Endothelial cell of umbilical vein (primary cell): ENCODE measurements around the gene ANKDD1A. TPM values are rescaled to one million over a fixed set of nuclear protein-coding genes. Genes with fewer than 3 reads are reported as not detected.

Experiments
- BruUV-seq: library from RNA; stranded (reverse); fragments of 400-500 nt; replicated peaks from 2 replicates; lab custom pipeline; 2021; lab: Mats Ljungman, UMichigan
- CTCF ChIA-PET: fragments of 300-600, 350-600 bp; sonication (Branson Sonifier 250); formaldehyde crosslinking; loops from one replicate; lab custom pipeline; 2021; ENCODE audit warnings: antibody characterized with exemption, inconsistent platforms; lab: Charles Lee
- POLR2A ChIA-PET: fragments of 300-600, 350-600 bp; sonication (Branson Sonifier 250); formaldehyde crosslinking; loops from one replicate; lab custom pipeline; 2021; ENCODE audit warnings: antibody characterized with exemption, inconsistent platforms; lab: Charles Lee
- DNase-seq: peaks from one replicate; pipeline ENCODE4 v3.0.0-alpha.2; 2011; ENCODE audit warnings: low read depth, low spot score
- FAIRE-seq: peaks from 2 replicates; lab custom pipeline; 2011; peaks lifted over from hg19 to GRCh38; lab: Jason Lieb, UNC
- H2AFZ ChIP-seq: 2 replicates; pipeline ENCODE4 v1.6.0; 2012; ENCODE audit warnings: low read depth, low read length, control low read depth, inconsistent platforms
- H3K27ac ChIP-seq: 2 replicates; pipeline ENCODE4 v1.5.1; 2011; ENCODE audit warnings: low read depth, mild to moderate bottlenecking, control low read depth, low read length, moderate library complexity; ENCODE audit not compliant: insufficient read depth
- H3K27me3 ChIP-seq, 2 experiments: 2 replicates each; pipeline versions ENCODE4 v1.6.0 to v1.6.1; 2011; ENCODE audit warnings: low read length in 2 of 2, mixed read lengths in 1 of 2; ENCODE audit not compliant: control insufficient read depth in 2 of 2, insufficient read depth in 2 of 2
- H3K36me3 ChIP-seq, 2 experiments: 2 replicates in 1 of 2; 3 replicates in 1 of 2; pipeline ENCODE4 v1.5.1; 2011; ENCODE audit warnings: low read length in 2 of 2, mild to moderate bottlenecking in 1 of 2, moderate library complexity in 1 of 2; ENCODE audit not compliant: control insufficient read depth in 2 of 2, insufficient read depth in 2 of 2; ENCODE audit errors: extremely low read depth in 1 of 2
- H3K4me1 ChIP-seq: 3 replicates; pipeline ENCODE4 v1.5.1; 2011; ENCODE audit warnings: mild to moderate bottlenecking, low read length; ENCODE audit not compliant: control insufficient read depth, insufficient read depth; ENCODE audit errors: extremely low read depth
- H3K4me2 ChIP-seq: 2 replicates; pipeline ENCODE4 v1.6.1; 2011; ENCODE audit warnings: low read length, control low read depth, mixed read lengths; ENCODE audit not compliant: insufficient read depth
- H3K4me3 ChIP-seq, 3 experiments: fragments of 200-600 bp in 1 of 3; sonication (generic), shearing (Covaris generic) in 1 of 3; replicated peaks in 1 of 3; 2 replicates each; pipeline ENCODE4 v1.5.1; 2011 to 2016; ENCODE audit warnings: control low read depth in 3 of 3, low read length in 3 of 3, mild to moderate bottlenecking in 2 of 3, inconsistent platforms in 1 of 3, low read depth in 1 of 3, moderate library complexity in 1 of 3; ENCODE audit not compliant: insufficient read depth in 1 of 3
- H3K79me2 ChIP-seq: 2 replicates; pipeline ENCODE4 v1.6.0; 2012; ENCODE audit warnings: low read length, inconsistent platforms; ENCODE audit not compliant: control insufficient read depth, insufficient read depth
- H3K9ac ChIP-seq: replicated peaks from 2 replicates; pipeline ENCODE3; 2011; ENCODE audit warnings: low read length, control low read depth; ENCODE audit not compliant: insufficient read depth; ENCODE audit errors: extremely low read depth
- H3K9me1 ChIP-seq: replicated peaks from 3 replicates; pipeline ENCODE4 v1.6.0; 2011; ENCODE audit warnings: mild to moderate bottlenecking, low read length; ENCODE audit not compliant: control insufficient read depth, insufficient read depth; ENCODE audit errors: extremely low read depth
- H3K9me3 ChIP-seq: replicated peaks from 2 replicates; pipeline ENCODE4 v1.5.1; 2012; ENCODE audit warnings: low read length, inconsistent platforms; ENCODE audit not compliant: control insufficient read depth, insufficient read depth
- H4K20me1 ChIP-seq: replicated peaks from 2 replicates; pipeline ENCODE3; 2011; ENCODE audit warnings: mild to moderate bottlenecking, low read length; ENCODE audit not compliant: control insufficient read depth, insufficient read depth; ENCODE audit errors: extremely low read depth
- CTCF ChIP-seq, 2 donors: IDR thresholded peaks; 1 replicate in 1 of 2; 2 replicates in 1 of 2; pipeline ENCODE4 v1.5.1; 2011; ENCODE audit warnings: low read length in 2 of 2, mild to moderate bottlenecking in 2 of 2, moderate library complexity in 2 of 2, control low read depth in 1 of 2, inconsistent platforms in 1 of 2, low read depth in 1 of 2; ENCODE audit not compliant: insufficient read depth in 1 of 2; ENCODE audit errors: extremely low read depth in 1 of 2
- EZH2 ChIP-seq: IDR thresholded peaks from 2 replicates; pipeline ENCODE4 v1.6.1; 2012; ENCODE audit warnings: borderline replicate concordance, low read depth, mild to moderate bottlenecking, moderate library complexity, low read length, inconsistent platforms; ENCODE audit not compliant: severe bottlenecking
- FOS ChIP-seq: IDR thresholded peaks from 2 replicates; pipeline ENCODE4 v1.6.1; 2011; ENCODE audit warnings: mild to moderate bottlenecking, low read length, moderate library complexity, borderline replicate concordance; ENCODE audit not compliant: insufficient read depth
- GATA2 ChIP-seq: IDR thresholded peaks from 2 replicates; pipeline ENCODE4 v1.7.0; 2011; ENCODE audit warnings: low read depth, mild to moderate bottlenecking, moderate library complexity, mixed read lengths, low read length; ENCODE audit not compliant: insufficient read length, insufficient read depth
- JUN ChIP-seq: IDR thresholded peaks from 2 replicates; pipeline ENCODE4 v1.6.1; 2011; ENCODE audit warnings: borderline replicate concordance, low read depth; ENCODE audit not compliant: insufficient read length, insufficient read depth
- MYC ChIP-seq: IDR thresholded peaks from one replicate; pipeline ENCODE4 v1.6.1; 2011; ENCODE audit warnings: mild to moderate bottlenecking, low read depth, low read length
- POLR2A ChIP-seq: IDR thresholded peaks from 2 replicates; pipeline ENCODE4 v1.6.1; 2012; ENCODE audit warnings: low read depth, mild to moderate bottlenecking, control low read depth, low read length
- POLR2AphosphoS5 ChIP-seq: IDR thresholded peaks from 2 replicates; pipeline ENCODE4 v1.6.1; 2012; ENCODE audit warnings: low read depth, mild to moderate bottlenecking, control low read depth, low read length, moderate library complexity; ENCODE audit not compliant: insufficient read depth
- dilution Hi-C: fragments of 300-500 bp; cut with MboI; formaldehyde crosslinking; loops from one replicate; pipeline ENCODE4 v1.15.0; 2019; ENCODE audit warnings: low sequenced_read_pairs; ENCODE audit not compliant: extremely low pct_ligation_motif_present
- intact Hi-C: fragments of 100-400 bp; cut with micrococcal nuclease; formaldehyde crosslinking; loops from one replicate; pipeline ENCODE4 v1.10.0; 2022
- polyA plus RNA-seq, 4 experiments: library from polyadenylated mRNA; depleted of rRNA in 3 of 4; stranded (reverse) in 3 of 4; unstranded in 1 of 4; fragments of >200 nt; gene quantifications; 2 replicates each; pipeline versions ENCODE4 v1.2.1 to v1.2.3, GENCODE V29; 2011 to 2012; ENCODE audit warnings: missing spikeins in 1 of 4
- total RNA-seq: library from RNA; stranded (reverse); gene quantifications from 2 replicates; pipeline ENCODE4 v1.2.3, GENCODE V29; 2021
- TF ChIP-seq, protein P1 (sequence below): IDR thresholded peaks from 2 replicates; pipeline ENCODE4 v1.6.1; 2011; ENCODE audit not compliant: insufficient read depth, insufficient read length

Gene ANKDD1A
- total and polyA plus RNA-seq, 2 donors (not counting 3 experiments of a cell fraction or from before 2014, with no cell fraction given), result 2.0 to 2.4 TPM

DNA sequence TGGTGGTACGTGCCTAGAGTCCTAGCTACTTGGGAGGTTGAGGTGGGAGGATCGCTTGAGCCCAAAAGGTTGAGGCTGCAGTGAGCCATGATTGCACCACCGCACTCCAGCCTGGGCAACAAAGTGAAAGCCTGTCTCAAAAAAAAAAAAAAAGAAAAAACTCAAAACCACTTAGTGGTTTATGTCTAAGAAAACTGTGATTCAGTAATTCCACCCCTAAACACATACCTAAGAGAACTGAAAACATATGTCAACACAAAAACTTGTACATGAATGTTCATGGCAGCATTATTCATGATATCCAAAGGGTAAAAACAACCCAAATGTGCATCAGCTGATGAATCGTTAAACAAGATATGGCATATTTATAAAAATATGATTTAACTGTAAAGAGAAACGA is 63.7 kb downstream of the ANKDD1A start:
- POLR2A ChIA-PET, result no interaction called here
- Histone ChIP-seq H4K20me1 (no peaks in the 10 kb centered on the region), H2AFZ (no peak overlapping the region), H3K9me3 (no peaks in the 10 kb centered on the region), H3K4me1 (no peaks in the 10 kb centered on the region), H3K4me3 (no peak overlapping the region), H3K27ac (no peak overlapping the region), H3K79me2 (no peaks in the 10 kb centered on the region), H3K27me3 (no peaks in the 10 kb centered on the region), H3K9me1 (peaks cover 2% of the 10 kb centered on the region), H3K36me3 (peaks cover 16 to 18% of the 10 kb centered on the region in 2 experiments), H3K9ac (no peak overlapping the region), H3K4me2 (no peak overlapping the region)
- intact Hi-C loops (no loop called here), dilution Hi-C loops (no loop called here)
- CTCF ChIA-PET, result interaction anchor here (1.0 kb wide), 1 partner anchor 34 kb away, joined by 4 read pairs; no protein-coding TSS in a partner anchor
- FAIRE-seq, result no peak
- no TSS peak for BruUV-seq
- no peak for DNase-seq
- TF ChIP-seq POLR2A (no peak), JUN (no peak), MYC (no peak), EZH2 (no peak), CTCF (IDR thresholded peaks at IDR 0.05; ENCODE audit: extremely low read depth in 1 of 2, insufficient read depth in 1 of 2, low read depth in 1 of 2, low read length in 2 of 2) (no peak), GATA2 (no peak), FOS (no peak), POLR2AphosphoS5 (no peak)
- TF ChIP-seq, protein P1, sequence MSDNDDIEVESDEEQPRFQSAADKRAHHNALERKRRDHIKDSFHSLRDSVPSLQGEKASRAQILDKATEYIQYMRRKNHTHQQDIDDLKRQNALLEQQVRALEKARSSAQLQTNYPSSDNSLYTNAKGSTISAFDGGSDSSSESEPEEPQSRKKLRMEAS, result no peak
